CD8-positive, alpha-beta memory T cell (primary cell): Measurements from ENCODE around the gene ARHGEF28. TPM values are rescaled to one million over a fixed set of nuclear protein-coding genes. Genes with fewer than 3 reads are reported as not detected.

Experiments used
- CTCF ChIA-PET: fragments of 350-600 bp; sonication (Branson Sonifier 250); formaldehyde crosslinking; loops from one replicate; lab custom pipeline; 2021; ENCODE audit warnings: antibody characterized with exemption; lab: Charles Lee
- POLR2A ChIA-PET: fragments of 350-600 bp; sonication (Branson Sonifier 250); formaldehyde crosslinking; loops from one replicate; lab custom pipeline; 2021; ENCODE audit warnings: antibody characterized with exemption; lab: Charles Lee
- DNase-seq, 5 donors: peaks; one replicate each; pipeline versions ENCODE4 v3.0.0 to v3.0.0-alpha.2; 2020 to 2022; ENCODE audit warnings: mixed read lengths in 1 of 5
- H3K27ac ChIP-seq: one replicate; pipeline ENCODE4 v1.7.0; 2013; ENCODE audit warnings: low read depth, mild to moderate bottlenecking, low read length, moderate library complexity
- H3K27me3 ChIP-seq: 2 replicates; pipeline ENCODE4 v1.7.0; 2013; ENCODE audit warnings: low read length, mild to moderate bottlenecking; ENCODE audit not compliant: insufficient read depth, poor library complexity, severe bottlenecking
- H3K36me3 ChIP-seq: 2 replicates; pipeline ENCODE4 v1.7.0; 2013; ENCODE audit warnings: mild to moderate bottlenecking, low read length, moderate library complexity; ENCODE audit not compliant: insufficient read depth
- H3K4me1 ChIP-seq: 2 replicates; pipeline ENCODE4 v1.7.0; 2013; ENCODE audit warnings: mild to moderate bottlenecking, low read length, moderate library complexity; ENCODE audit not compliant: insufficient read depth
- H3K4me3 ChIP-seq: 2 replicates; pipeline ENCODE4 v1.7.0; 2013; ENCODE audit warnings: mild to moderate bottlenecking, low read length
- H3K9me3 ChIP-seq: 2 replicates; pipeline ENCODE4 v1.7.0; 2013; ENCODE audit warnings: mild to moderate bottlenecking, low read length
- H3K27ac Mint-ChIP-seq, 8 donors: one replicate each; pipeline ENCODE4 v1.8.0; 2020 to 2021; ENCODE audit warnings: mixed read lengths in 8 of 8, mild to moderate bottlenecking in 6 of 8, inconsistent platforms in 3 of 8, moderate library complexity in 3 of 8
- H3K27me3 Mint-ChIP-seq, 2 donors: one replicate each; pipeline ENCODE4 v1.8.0; 2020 to 2021; ENCODE audit warnings: mixed read lengths in 2 of 2, mild to moderate bottlenecking in 1 of 2, moderate library complexity in 1 of 2
- H3K36me3 Mint-ChIP-seq, 3 donors: one replicate each; pipeline ENCODE4 v1.8.0; 2020 to 2021; ENCODE audit warnings: mixed read lengths in 3 of 3, inconsistent platforms in 1 of 3, mild to moderate bottlenecking in 1 of 3
- H3K4me1 Mint-ChIP-seq, 3 donors: one replicate each; pipeline ENCODE4 v1.8.0; 2020 to 2021; ENCODE audit warnings: mixed read lengths in 3 of 3, inconsistent platforms in 1 of 3, mild to moderate bottlenecking in 1 of 3
- H3K4me3 Mint-ChIP-seq, 7 donors: one replicate each; pipeline ENCODE4 v1.8.0; 2020 to 2021; ENCODE audit warnings: mixed read lengths in 7 of 7, mild to moderate bottlenecking in 6 of 7, moderate library complexity in 4 of 7, inconsistent platforms in 2 of 7
- H3K9me3 Mint-ChIP-seq, 5 donors: one replicate each; pipeline ENCODE4 v1.8.0; 2020 to 2022; ENCODE audit warnings: mixed read lengths in 5 of 5, mild to moderate bottlenecking in 3 of 5, moderate library complexity in 2 of 5, inconsistent platforms in 1 of 5
- polyA plus RNA-seq: library from polyadenylated mRNA; unstranded; fragments of 300-500 nt; fragmentation: Illumina TruSeq; gene quantifications from one replicate; pipeline ENCODE4 v1.2.3, GENCODE V29; 2021
- total RNA-seq, 2 experiments: library from RNA; stranded (reverse); gene quantifications; one replicate each; pipeline ENCODE4 v1.2.3, GENCODE V29; 2021

Gene ARHGEF28
- total and polyA plus RNA-seq, 3 experiments from 2014 or later: 0.24 to 0.28 (median 0.27) TPM

GRCh38 chr5:73858054-73858453, 232.1 kb downstream of the ARHGEF28 start:
- CTCF ChIA-PET: no interaction called here
- Mint-ChIP-seq H3K9me3 (no peaks in the 10 kb centered on the region), H3K4me3 (no peak overlapping the region), H3K27ac (no peak overlapping the region), H3K36me3 (no peaks in the 10 kb centered on the region), H3K4me1 (no peaks in the 10 kb centered on the region), H3K27me3 (peaks cover 1 to 13% of the 10 kb centered on the region in 2 donors)
- Histone ChIP-seq H3K4me1 (no peaks in the 10 kb centered on the region), H3K27ac (no peak overlapping the region), H3K9me3 (no peaks in the 10 kb centered on the region), H3K27me3 (no peaks in the 10 kb centered on the region), H3K36me3 (no peaks in the 10 kb centered on the region), H3K4me3 (no peak overlapping the region)
- DNase-seq: no peak
- POLR2A ChIA-PET: no interaction called here

GRCh38 chr5:73858776-73859175, 232.8 kb downstream of the ARHGEF28 start:
- peaks cover 1 to 19% of the 10 kb centered on the region in 2 donors for H3K27me3 Mint-ChIP-seq
- Histone ChIP-seq H3K36me3 (no peaks in the 10 kb centered on the region), H3K4me1 (no peaks in the 10 kb centered on the region), H3K9me3 (no peaks in the 10 kb centered on the region), H3K27me3 (no peaks in the 10 kb centered on the region), H3K4me3 (no peak overlapping the region), H3K27ac (no peak overlapping the region)
- CTCF ChIA-PET: no interaction called here
- DNase-seq: no peak
- no peak overlapping the region for H3K27ac Mint-ChIP-seq
- no peaks in the 10 kb centered on the region for H3K36me3 Mint-ChIP-seq
- H3K9me3 Mint-ChIP-seq: no peaks in the 10 kb centered on the region
- POLR2A ChIA-PET: no interaction called here
- no peaks in the 10 kb centered on the region for H3K4me1 Mint-ChIP-seq
- H3K4me3 Mint-ChIP-seq: no peak overlapping the region

- H3K36me3 Mint-ChIP-seq: no peaks in the 10 kb centered on the region
- no peaks in the 10 kb centered on the region for H3K4me1 ChIP-seq
- CTCF ChIA-PET: no interaction called here
- peaks cover 1 to 24% of the 10 kb centered on the region in 2 donors for H3K27me3 Mint-ChIP-seq
- no peak for DNase-seq
- H3K4me3 ChIP-seq: no peak overlapping the region
- H3K36me3 ChIP-seq: no peaks in the 10 kb centered on the region
- no peak overlapping the region for H3K27ac ChIP-seq
- H3K9me3 ChIP-seq: no peaks in the 10 kb centered on the region
- POLR2A ChIA-PET: no interaction called here
- no peaks in the 10 kb centered on the region for H3K27me3 ChIP-seq
- no peak overlapping the region for H3K27ac Mint-ChIP-seq
- H3K9me3 Mint-ChIP-seq: no peaks in the 10 kb centered on the region
- no peak overlapping the region for H3K4me3 Mint-ChIP-seq
- H3K4me1 Mint-ChIP-seq: no peaks in the 10 kb centered on the region
Observed at GRCh38 chr5:73859696-73860095, 233.7 kb downstream of the ARHGEF28 start.

- no peaks in the 10 kb centered on the region for H3K4me1 ChIP-seq
- H3K36me3 Mint-ChIP-seq: no peaks in the 10 kb centered on the region
- H3K4me3 Mint-ChIP-seq: no peak overlapping the region
- H3K9me3 ChIP-seq: no peaks in the 10 kb centered on the region
- no peaks in the 10 kb centered on the region for H3K4me1 Mint-ChIP-seq
- no peaks in the 10 kb centered on the region for H3K9me3 Mint-ChIP-seq
- no peaks in the 10 kb centered on the region for H3K27me3 ChIP-seq
- H3K27me3 Mint-ChIP-seq: peaks cover 1 to 22% of the 10 kb centered on the region in 2 donors
- H3K27ac Mint-ChIP-seq: no peak overlapping the region
- CTCF ChIA-PET: no interaction called here
- no peak overlapping the region for H3K27ac ChIP-seq
- no peak overlapping the region for H3K4me3 ChIP-seq
- POLR2A ChIA-PET: no interaction called here
- no peak for DNase-seq
- H3K36me3 ChIP-seq: no peaks in the 10 kb centered on the region
Observed at GRCh38 chr5:73861313-73861988, 235.5 kb downstream of the ARHGEF28 start.

GRCh38 chr5:73862796-73863195, 236.8 kb downstream of the ARHGEF28 start:
- Histone ChIP-seq H3K4me1 (no peaks in the 10 kb centered on the region), H3K9me3 (no peaks in the 10 kb centered on the region), H3K36me3 (no peaks in the 10 kb centered on the region), H3K27ac (no peak overlapping the region), H3K4me3 (no peak overlapping the region), H3K27me3 (no peaks in the 10 kb centered on the region)
- Mint-ChIP-seq H3K9me3 (no peaks in the 10 kb centered on the region), H3K27me3 (peaks cover 0 to 25% of the 10 kb centered on the region in 2 donors), H3K36me3 (no peaks in the 10 kb centered on the region), H3K4me1 (no peaks in the 10 kb centered on the region), H3K27ac (no peak overlapping the region), H3K4me3 (no peak overlapping the region)
- CTCF ChIA-PET: no interaction called here
- no peak for DNase-seq
- POLR2A ChIA-PET: no interaction called here

GRCh38 chr5:73863876-73864275, 237.9 kb downstream of the ARHGEF28 start:
- no peaks in the 10 kb centered on the region for H3K36me3 Mint-ChIP-seq
- no peaks in the 10 kb centered on the region for H3K4me1 Mint-ChIP-seq
- no peak for DNase-seq
- ChIA-PET CTCF (no interaction called here), POLR2A (no interaction called here)
- no peak overlapping the region for H3K27ac Mint-ChIP-seq
- Histone ChIP-seq H3K36me3 (no peaks in the 10 kb centered on the region), H3K9me3 (no peaks in the 10 kb centered on the region), H3K27ac (no peak overlapping the region), H3K4me3 (no peak overlapping the region), H3K27me3 (no peaks in the 10 kb centered on the region), H3K4me1 (no peaks in the 10 kb centered on the region)
- no peak overlapping the region for H3K4me3 Mint-ChIP-seq
- H3K9me3 Mint-ChIP-seq: no peaks in the 10 kb centered on the region
- peaks cover 0 to 25% of the 10 kb centered on the region in 2 donors for H3K27me3 Mint-ChIP-seq

- DNase-seq: no peak
- Mint-ChIP-seq H3K4me1 (no peaks in the 10 kb centered on the region), H3K36me3 (no peaks in the 10 kb centered on the region), H3K4me3 (no peak overlapping the region), H3K9me3 (no peaks in the 10 kb centered on the region), H3K27ac (no peak overlapping the region), H3K27me3 (peaks cover 0 to 22% of the 10 kb centered on the region in 2 donors)
- ChIA-PET POLR2A (no interaction called here), CTCF (no interaction called here)
- H3K4me3 ChIP-seq: no peak overlapping the region
- H3K36me3 ChIP-seq: no peaks in the 10 kb centered on the region
- no peaks in the 10 kb centered on the region for H3K4me1 ChIP-seq
- H3K9me3 ChIP-seq: no peaks in the 10 kb centered on the region
- H3K27me3 ChIP-seq: no peaks in the 10 kb centered on the region
- no peak overlapping the region for H3K27ac ChIP-seq
Observed at GRCh38 chr5:73865315-73865714, 239.3 kb downstream of the ARHGEF28 start.

GRCh38 chr5:73867345-73868335, 241.6 kb downstream of the ARHGEF28 start:
- Mint-ChIP-seq H3K27ac (no peak overlapping the region), H3K36me3 (no peaks in the 10 kb centered on the region), H3K4me3 (no peak overlapping the region), H3K4me1 (no peaks in the 10 kb centered on the region), H3K9me3 (no peaks in the 10 kb centered on the region), H3K27me3 (peaks cover 0 to 15% of the 10 kb centered on the region in 2 donors)
- no peak overlapping the region for H3K4me3 ChIP-seq
- H3K27ac ChIP-seq: no peak overlapping the region
- ChIA-PET CTCF (no interaction called here), POLR2A (no interaction called here)
- no peaks in the 10 kb centered on the region for H3K9me3 ChIP-seq
- H3K36me3 ChIP-seq: no peaks in the 10 kb centered on the region
- no peak for DNase-seq
- no peaks in the 10 kb centered on the region for H3K4me1 ChIP-seq
- no peaks in the 10 kb centered on the region for H3K27me3 ChIP-seq
